Measurements from ENCODE around the gene PZP.

The PZP gene

DNA sequence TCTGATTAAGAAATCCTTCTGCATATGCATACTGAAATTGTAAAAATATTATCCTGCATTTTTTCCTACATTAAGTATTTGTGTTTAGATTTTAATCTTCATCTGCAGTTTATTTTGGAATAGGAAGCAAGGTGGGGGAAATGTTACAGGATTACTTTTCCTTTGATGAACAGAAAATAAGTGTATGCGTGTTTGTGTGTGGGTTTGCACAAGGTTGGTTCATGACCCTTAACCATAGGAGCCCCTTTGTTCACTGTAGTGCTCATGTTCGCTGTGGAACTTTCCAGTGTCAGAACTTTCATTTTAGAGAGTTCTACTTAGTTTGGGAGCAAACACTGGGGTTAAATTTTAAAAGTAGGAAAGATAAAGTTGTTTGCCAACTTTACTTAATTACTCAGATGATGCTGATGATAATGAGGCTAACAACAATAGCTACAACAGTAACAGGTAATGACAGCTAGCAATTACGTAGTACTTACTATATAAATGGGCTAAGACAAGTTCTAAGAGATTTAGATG lies 86.0 kb downstream of the PZP start:
- DNase-seq: no peak

DNA sequence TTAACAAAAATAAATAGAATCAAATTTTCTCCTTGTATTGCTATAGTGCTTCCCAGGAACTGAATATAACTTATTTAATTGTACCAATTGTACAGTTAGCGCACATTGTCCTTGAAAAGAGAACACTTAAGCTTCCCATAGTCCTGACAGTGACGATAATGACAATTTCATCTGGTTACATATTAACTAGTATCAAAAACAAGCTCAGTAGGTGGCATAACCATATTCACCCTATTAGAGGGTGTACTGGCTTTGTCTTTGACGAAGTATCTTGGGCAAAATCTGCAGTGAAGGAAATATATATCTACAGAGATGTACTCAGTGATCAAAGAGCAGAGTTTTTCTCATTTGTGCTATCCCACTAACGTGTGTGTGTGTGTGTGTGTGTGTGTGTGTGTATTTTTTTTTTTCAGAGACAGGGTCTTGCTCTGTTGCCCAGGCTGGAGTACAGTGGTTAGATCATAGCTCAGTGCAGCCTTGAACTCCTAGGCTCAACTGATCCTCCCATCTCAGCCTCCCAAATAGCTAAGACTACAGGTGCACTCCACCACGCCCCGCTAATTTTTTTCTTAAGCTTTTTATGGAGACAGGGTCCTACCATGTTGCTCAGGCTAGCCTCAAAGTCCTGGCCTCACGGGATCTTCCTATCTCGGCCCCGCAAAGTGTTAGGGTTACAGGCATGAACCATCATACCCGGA lies 87.6 kb downstream of the PZP start:
- no peak for DNase-seq

DNA sequence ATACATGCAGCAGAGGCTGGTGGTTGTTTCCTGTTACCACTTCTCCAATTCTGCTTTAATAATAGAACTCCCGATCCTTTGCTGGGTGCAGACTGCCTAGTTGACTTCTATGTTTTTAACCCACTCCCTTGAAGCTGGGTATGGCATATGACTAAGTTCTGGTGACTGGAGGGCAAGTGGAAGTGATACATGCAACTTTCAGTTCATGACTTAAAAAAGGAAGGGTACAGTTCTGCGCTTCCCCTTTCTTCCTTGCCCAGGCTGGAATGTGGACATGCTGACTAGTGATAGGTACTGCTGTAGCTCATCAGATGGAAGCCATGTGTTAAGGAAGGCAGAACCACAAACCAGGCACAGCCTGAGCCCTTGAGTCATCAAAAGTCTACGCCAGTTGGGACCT lies 90.0 kb downstream of the PZP start:
- DNase-seq: no peak

DNA sequence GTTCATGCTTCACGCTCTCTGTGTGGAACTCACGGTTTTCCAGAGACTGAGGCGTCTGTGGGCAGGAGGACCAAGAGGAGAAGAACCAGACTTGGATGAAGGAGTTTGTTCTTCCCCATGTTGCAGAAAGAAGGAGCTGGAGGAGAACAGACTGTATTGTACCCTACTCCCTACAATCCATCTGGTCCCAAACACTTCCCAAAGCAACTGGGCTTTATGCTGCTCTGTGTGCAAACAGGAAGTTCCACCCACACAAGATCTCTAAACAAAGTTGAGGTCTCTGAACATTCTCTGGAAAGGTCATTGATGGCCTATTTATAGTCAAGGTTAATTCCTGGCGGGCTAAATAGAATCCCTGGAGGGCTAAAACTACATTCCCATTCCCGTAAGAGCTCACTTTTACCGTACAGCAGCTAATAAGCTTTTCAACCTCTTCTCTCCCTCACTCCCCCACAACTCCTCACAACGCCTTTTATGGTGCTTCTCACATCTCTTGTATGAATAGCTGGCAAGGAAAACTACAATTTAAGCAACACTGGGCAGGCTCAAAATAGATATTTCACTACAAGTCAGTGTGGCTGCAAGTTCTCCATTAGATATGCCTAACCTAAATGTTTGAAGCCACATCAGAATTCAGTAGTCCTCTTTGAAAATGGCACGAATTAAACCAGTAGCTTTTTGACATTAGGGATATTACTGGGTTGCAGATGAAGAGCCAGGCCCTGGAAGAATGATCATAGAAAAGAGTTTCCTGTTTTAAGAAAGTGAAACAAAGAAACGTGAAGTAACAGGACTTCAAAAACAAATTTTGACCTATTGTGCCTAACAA lies 92.2 kb downstream of the PZP start, which contains the start of gene A2M:
Gene A2M, minus strand, starts transcription at position 189 of the 829 bp plus-strand sequence. Its CDS starts 70 bp downstream, at position 119.
- no peak for DNase-seq

DNA sequence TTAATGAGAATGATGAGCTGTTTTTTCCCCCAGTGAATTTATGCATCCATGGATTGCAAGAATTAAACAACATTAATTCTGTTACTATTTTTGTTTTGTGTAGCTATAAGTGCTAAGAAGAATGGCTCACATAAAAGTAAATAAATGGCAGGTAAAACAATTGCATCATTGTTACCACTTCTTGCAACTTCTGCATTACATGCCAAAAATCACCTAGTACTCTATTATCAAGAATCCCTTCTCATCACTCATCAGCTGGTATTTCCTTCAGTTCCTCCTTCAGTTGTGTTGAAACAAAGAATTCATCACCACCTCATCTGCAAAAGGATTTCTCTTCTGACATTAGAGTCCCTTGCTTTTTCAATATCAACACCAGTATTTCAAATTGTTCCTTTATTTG lies 93.2 kb downstream of the PZP start:
- no peak for DNase-seq

DNA sequence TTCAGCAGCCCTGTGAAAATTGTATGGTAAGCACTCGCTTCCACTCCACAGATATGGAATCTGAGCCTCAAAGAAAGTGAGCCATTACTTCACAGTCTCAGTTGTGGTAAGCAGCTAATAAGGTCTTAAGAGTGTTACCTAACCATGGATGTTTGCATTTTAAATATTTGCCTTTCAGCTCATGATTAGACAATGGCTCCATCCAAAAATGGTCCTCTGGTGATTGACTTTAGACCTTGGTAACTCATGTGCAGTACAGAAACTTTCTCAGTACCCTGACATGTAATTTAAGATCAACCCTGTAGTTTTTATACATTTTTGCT lies 94.2 kb downstream of the PZP start:
- DNase-seq: no peak

DNA sequence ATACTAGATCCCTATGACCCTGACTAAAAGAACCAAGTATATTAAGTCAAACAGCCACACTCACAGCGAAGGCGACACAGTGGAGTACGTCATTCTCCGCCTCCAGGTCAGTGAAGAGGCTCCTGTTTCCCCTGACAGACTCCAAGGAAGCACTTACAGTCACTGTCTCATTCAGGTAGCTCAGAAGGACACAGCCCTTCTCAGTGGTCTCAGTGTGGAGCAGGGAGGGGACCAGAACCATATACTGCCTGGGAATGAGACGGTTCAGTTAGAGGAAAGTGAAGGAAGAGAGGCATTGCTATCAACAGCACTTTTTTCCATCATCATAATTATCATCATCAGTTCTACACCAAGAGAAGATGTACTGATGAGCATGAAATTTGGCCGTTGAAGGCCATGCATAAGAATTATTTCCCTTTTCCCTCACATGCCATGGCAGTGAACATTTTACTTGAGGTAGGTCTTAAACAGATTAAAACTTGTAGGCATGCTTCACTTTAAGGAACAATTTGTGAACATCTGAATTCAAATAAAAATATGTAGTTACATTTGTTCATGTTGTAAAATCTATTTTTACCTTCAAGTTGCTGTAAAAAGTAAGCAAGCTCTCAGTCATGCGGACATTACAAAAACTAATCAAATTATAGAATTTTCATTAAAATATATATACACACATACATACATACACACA lies 94.8 kb downstream of the PZP start:
- no peak for DNase-seq

DNA sequence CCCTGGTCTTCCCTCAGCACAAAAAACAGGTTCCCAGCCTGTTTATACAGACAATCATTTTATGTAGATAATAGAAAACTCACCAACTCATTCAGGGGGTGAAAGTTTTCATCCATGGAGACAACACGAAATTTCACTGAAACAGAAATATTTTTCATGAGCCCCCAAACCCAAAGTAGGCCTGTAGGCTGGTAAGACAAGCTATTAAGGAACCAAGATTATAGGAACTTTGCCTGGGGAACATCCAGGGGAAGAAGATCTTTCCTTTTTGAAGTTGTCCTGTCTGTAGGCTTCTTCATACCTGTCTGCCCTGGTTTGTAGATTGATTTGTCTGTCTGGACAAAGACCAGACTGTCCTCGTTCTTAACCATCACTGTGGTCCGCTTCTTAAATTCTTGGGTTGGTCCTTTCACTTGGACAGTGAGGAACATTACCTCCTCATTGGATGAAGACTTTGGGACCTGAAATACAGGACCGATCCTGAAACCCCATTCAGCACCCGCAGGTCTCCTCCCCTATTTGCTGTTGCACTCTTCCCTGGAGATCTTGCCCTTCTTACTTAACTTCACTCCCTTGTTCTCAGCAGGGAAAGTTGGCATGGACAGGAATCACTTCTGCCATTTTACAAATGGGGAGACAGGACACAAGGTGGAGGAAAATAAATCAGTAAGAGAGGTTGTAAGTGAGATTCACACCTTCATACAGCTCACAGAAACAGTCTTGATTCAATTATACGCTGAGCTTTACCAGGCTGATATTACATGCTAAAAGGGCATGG lies 95.9 kb downstream of the PZP start:
- DNase-seq: no peak

DNA sequence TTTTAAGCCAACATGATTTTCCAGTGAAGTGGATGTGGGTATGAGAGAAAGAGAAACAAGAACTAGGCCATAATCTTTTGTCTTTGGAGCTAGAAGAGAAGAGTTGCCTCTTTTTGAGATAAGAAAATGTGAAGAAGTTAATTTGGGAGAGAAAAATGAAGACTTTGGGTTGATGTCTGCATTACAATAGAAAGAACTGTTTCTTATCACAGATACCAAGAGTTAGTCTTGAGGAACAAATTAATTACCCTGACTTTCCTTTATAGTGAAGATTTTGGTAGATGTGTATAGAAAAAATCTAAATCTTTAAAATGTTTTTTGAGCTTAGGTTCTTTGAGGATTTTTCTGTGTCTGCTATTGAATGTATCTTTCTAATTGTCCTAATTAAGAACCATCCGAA lies 96.7 kb downstream of the PZP start:
- no peak for DNase-seq

DNA sequence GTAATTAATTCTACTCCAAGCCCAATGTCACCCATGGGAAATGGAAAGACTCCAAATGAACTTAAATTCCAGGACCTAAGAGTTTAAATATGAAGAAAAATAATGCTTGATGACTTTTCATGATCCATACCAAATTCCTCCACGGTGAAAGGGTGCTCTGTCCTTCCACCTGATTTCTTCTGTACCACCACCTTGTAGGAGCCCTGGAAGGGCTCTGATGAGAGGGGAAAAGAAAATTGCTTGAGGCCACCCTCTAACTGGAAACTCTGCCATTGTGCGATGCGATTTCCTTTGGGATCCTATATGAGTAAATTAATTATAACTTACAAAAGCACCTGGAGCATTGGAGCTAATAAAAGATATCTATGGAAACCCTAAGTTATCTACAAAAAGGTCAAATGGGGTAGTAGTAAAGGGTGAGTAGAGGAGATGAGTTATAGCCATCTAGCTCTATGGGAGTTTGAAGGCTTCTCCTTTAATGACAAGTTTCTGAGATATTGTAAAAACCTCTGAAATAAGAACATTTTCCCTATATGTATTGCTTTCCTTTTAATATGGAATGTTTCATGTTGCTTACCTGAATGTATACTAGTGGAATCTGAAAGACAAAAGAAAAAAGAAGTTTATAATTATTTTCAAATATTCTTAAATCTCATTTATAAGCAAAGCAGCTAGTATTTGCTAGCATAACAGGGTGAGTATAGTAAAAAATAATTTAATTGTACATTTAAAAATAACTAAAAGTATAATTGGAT lies 98.3 kb downstream of the PZP start:
- DNase-seq: no peak

DNA sequence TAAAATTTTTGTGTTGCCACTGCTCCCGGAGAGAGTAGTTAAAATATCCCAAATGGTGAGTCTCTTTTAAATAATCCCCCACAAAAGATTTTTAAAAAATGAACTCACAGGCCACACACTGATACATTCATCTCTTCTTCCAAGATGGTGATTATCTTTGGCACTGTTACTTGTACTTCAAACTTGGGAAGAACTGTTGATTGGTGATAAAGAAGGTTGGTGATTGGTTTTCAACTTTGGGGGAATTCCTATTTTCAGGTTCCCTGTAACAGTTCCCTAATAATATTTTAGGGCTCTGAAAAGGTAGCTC lies 99.0 kb downstream of the PZP start:
- DNase-seq: no peak

DNA sequence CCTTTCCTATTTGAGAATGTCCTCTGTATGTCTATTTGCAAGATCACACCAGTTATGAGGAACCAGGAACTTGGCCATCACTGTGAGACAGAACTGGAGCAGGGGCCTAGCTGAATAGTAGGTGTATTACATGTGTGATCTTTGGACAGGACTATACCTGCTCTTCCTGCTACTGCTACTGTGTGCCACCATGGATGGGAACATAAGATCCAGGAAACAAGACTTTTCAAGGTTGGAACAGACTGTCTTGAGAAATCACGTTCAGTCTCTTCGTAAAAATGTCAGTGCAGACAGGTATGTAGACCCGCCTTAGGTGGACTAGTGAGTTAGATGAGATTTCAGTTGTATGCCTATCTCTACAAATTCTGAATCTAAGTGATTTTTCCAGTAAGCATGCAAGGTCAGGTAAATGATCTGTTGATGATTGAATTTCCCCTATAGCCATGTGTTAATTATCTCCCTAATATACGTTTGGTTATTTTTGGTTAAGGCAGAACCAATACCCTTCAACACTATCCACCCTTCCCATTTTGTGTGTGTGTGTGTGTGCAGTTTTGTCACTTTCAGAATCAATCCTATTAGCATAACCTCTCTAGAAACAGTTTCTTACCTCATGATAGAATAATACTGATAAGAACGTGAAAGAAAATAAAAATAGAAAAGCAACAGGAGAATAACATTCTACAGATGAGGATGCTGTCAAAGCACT lies 99.5 kb downstream of the PZP start:
- no peak for DNase-seq

DNA sequence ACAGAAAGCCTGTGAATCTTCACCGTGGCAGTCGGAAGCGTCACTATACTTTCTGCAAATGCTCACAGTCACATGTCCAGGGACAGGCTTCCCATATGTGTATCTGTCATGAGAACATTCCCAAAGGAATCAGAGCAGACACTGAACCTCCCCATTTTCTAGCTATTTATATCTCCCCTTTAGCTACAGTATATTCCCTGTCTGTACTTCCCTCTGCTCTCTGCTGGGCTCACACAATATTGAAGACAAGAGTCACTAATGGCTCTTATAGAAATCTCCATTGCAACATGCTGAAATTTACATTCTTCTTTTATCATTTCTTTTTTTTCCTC lies 100.7 kb downstream of the PZP start:
- no peak for DNase-seq

DNA sequence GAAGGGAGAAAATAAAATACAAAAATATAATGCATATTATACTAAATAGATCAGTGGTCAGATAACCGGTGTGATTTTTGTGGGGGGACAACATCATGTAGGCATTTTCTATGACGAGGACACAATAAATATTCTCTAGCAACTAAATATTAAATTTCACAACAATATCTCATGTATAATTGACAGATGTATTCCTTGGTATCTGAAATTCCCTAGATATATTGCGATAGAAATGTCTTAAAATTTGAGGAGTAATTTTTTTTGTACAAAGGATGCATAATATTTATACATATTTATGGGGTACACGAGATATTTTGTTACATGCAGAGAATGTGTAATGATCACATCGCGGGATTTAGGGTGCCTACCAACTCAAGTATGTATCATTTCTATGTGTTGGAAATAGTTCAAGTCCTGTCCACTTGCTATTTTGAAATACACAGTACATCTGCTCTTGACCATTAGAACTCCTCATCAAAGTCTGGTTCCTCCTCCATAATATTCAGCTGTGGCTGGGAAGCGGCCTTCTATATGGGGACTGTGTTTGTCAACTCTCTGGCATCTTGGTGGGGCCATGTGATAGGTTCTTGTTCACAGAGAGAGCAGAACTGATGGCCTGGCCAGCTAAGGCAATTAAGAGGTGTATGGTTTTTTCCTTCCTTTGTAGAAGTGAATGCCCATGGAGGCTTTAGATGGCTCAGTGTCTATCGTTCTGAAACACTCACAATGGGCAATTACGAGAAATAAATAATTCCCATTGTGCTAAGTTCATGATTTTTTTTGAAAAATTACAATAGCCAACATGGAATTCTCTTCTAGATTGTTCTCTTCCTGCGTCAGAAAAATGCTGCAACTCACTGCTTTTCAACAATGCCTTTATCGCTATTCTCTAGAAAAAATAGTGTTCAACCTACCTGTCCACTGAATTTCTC lies 101.3 kb downstream of the PZP start:
- DNase-seq: no peak

DNA sequence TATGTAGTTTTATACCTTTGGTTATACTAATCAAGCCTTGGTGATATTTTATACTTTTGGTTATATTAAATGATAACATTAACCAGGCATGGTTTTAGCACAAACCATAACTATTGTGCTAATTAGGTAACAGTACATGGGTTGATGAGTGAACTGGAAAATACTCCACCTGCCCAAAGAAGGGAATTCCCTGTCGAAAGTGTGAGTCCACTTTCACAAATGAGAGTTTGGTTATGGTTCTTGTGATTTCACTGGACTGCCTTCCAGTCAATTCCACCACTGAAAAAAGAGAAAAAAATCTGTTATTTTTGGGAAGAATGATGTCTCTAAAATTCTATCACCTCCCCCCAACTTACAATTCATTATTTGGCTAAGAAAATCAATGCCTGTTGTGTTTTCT lies 102.1 kb downstream of the PZP start:
- DNase-seq: no peak

DNA sequence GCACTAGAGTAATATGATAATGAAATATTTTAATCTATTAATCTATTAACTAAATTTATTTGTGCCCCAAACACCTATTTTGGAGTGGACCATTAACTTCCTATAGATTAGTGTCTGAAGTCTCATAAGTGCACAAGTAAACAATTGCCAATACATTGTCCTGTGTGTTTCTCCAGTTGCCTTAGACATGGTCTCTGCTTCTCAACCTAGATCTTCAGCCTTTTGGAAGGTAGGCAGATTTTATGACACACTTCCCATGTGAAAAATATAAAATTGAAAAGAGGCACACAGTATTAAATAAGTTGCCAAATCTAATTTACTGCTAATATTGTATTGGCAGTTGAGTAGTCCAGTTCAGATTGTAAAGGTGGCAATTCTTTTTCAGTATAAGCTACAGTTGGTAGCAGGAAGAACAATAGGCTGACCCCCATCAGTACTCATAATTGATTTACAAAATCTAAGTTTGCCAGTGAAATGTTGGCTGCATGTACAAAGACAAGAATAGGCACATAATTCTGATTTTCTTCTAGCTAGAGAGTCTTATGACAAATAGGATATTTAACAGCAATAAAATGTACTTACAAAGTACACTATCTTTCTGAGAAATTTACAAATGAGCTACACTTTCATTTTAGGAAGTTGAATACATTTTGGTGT lies 103.3 kb downstream of the PZP start:
- no peak for DNase-seq

DNA sequence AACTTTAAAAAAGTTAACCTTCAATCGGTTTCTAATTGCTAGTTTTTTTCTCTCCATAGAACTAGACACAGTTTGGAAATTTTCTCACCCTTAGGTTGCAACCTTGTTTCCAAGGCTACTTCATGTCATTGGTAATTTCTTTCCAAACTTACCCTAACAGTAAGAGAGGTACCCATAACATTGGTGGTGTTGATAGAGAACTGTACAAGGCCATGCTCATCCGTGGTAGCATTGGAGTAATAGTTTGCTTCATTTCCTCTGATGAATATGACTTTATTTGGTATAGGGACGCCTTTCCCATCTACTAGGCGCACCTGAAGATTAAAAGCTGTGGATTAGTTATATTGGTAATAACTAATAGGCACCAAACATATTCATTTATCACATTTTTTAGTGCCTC lies 104.1 kb downstream of the PZP start:
- DNase-seq: no peak

DNA sequence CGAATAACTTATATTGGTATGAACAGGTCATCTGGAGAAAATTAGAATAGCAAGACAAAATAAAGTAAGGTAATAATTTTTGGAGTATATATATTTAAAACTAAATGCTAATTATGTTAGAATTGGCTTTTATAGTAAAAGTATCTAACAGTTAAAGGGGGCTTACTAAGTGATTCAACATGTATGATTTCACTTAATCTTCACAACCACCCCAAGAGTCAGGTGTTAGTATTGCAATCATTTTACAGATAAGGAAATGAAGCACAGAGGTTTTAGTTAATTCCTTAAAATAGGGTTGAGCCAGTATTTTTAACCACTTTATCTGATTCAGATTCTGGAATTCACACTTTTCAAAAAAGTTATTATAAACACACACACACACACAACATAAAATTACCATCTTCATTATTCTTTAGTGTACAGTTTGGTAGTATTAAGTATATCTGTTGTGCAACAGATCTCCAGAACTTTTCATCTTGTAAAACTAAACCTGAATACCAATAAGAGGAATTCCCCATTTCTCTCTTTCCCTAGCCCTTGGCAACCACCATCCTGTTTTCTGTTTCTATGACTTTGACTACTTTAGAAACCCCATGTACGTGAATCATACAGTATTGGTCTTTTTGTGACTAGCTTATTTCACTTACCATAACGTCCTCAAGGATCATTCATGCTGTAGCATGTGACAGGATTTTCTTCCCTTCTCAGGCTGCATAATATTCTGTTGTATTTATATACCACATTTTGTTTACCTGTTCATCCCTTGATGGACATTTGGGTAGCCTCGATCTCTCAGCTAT lies 104.9 kb downstream of the PZP start:
- DNase-seq: no peak

DNA sequence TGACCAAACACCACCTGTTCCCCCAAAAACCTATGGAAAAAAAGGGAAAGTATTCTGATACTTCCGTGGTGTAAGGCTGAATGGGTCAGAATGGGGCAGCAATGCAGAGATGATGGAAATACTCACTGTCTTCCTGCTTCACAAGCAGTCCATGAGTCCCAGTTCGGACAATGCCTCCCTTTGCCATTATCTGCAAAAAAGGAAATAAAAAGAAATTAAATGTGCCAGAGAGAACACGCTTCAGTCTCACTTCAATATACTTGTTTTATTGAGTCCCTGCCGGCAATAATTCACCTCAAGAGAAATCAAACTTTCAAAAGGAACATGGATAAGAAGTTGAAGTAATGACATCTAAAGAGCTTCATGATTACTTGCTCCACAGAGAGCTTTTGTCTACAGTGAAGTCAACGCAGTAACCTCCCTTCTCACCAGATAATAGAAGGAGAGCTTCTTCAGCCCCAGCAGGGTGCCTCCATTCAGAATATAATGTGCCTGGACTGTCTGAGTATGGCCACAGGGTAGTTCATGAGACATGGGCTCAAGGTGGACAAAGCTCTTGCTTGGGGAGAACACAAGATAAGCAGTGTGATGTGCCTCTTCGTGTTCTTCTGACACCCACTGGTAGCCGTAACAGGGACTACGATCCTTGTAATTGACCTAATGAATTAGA lies 107.0 kb downstream of the PZP start:
- no peak for DNase-seq

Data from CD4-positive, alpha-beta T cell treated with Interleukin-6 for 4 hours (primary cell).